ENCODE data around the gene DERA. TPM values are rescaled to one million over a fixed set of nuclear protein-coding genes. Genes with fewer than 3 reads are reported as not detected.

Gene DERA
- total and polyA plus RNA-seq, 9 of the 15 experiments (the other 6 are each of a cell fraction or from before 2014, with no cell fraction given) = 5.5 to 15.5 (median 7.8) TPM

DNA sequence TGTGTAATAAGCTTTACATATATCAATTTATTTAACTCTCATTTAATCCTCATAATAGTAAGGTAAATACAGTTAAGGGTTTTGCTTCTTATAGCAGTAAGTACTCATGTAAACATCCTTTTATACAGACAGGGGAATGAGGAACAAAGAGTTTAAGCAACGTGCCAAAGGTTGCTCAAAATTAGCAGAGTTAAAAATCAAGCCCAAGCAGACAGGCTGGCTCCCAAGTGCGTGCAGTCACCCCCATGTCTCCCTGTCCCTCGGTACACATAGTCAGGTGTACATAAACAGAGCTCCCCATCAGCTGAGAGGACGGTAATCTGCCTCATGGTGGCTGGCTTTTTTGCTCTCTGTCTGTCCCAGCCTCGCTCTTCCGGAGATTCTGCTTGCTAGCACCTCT, 126.4 kb downstream of the DERA start:
- Histone ChIP-seq H4K20me1 (replicated peaks; ENCODE audit: control insufficient read depth, insufficient read depth, low read length) (no peaks in the 10 kb centered on the region), H3K4me1 (replicated peaks in 1 of 2; ENCODE audit: control insufficient read depth in 2 of 2, insufficient read depth in 2 of 2, low read length in 2 of 2) (no peaks in the 10 kb centered on the region), H3K9me3 (replicated peaks; ENCODE audit: control insufficient read depth, insufficient read depth, low read depth, low read length) (no peaks in the 10 kb centered on the region), H3K36me3 (ENCODE audit: control insufficient read depth, insufficient read depth, low read length) (no peaks in the 10 kb centered on the region), H3K4me3 (no peak overlapping the region), H2AFZ (ENCODE audit: low read depth, low read length) (no peak overlapping the region), H3K79me2 (ENCODE audit: control insufficient read depth, insufficient read depth, low read length) (no peaks in the 10 kb centered on the region), H3K27ac (ENCODE audit: extremely low read depth, low read depth, low read length) (no peak overlapping the region), H3K27me3 (ENCODE audit: control insufficient read depth in 2 of 2, insufficient read depth in 2 of 2, low read length in 2 of 2) (no peaks in the 10 kb centered on the region), H3K9ac (ENCODE audit: insufficient read depth in 1 of 2, low read depth in 2 of 2, low read length in 2 of 2) (no peak overlapping the region), H3K4me2 (ENCODE audit: insufficient read depth, low read length) (no peak overlapping the region), H3K9me1 (ENCODE audit: control insufficient read depth, insufficient read depth, low read length) (no peaks in the 10 kb centered on the region)
- FAIRE-seq (no peak), DNase-seq (ENCODE audit: extremely low read depth in 1 of 4, low spot score in 3 of 4) (no peak), ATAC-seq (no peak)
- ChIA-PET POLR2A (no interaction called here), CTCF (ENCODE audit: low intra/inter-chr PET ratio) (no interaction called here)
- intact Hi-C loops (cut with micrococcal nuclease) = no loop called here
- 3% methylated on average over 6 of the region's 6 CpGs for WGBS (ENCODE audit: insufficient coverage, low coverage, missing lambda C conversion rate)
- in situ Hi-C loops (cut with MboI) = no loop called here
- BruUV-seq (replicated peaks) = no TSS peak
- TF ChIP-seq RCOR1 (IDR thresholded peaks at IDR 0.05; ENCODE audit: borderline replicate concordance in 1 of 2, low read depth in 2 of 2, low read length in 2 of 2) (no peak), ZMIZ1 (IDR thresholded peaks at IDR 0.05; ENCODE audit: low read depth in 2 of 2, low read length in 2 of 2) (no peak), CHD1 (IDR thresholded peaks at IDR 0.05; ENCODE audit: low read length) (no peak), MCM2 (IDR thresholded peaks at IDR 0.05; ENCODE audit: low read depth) (no peak), SMARCA5 (IDR thresholded peaks at IDR 0.05) (no peak), HDAC6 (IDR thresholded peaks at IDR 0.05; ENCODE audit: low read depth, low read length) (no peak), KDM1A (IDR thresholded peaks at IDR 0.05) (no peak), ZNF668 (CRISPR knock-in tag; IDR thresholded peaks at IDR 0.05) (no peak), HDAC2 (IDR thresholded peaks at IDR 0.05) (no peak)
- TF ChIP-seq, protein P1, sequence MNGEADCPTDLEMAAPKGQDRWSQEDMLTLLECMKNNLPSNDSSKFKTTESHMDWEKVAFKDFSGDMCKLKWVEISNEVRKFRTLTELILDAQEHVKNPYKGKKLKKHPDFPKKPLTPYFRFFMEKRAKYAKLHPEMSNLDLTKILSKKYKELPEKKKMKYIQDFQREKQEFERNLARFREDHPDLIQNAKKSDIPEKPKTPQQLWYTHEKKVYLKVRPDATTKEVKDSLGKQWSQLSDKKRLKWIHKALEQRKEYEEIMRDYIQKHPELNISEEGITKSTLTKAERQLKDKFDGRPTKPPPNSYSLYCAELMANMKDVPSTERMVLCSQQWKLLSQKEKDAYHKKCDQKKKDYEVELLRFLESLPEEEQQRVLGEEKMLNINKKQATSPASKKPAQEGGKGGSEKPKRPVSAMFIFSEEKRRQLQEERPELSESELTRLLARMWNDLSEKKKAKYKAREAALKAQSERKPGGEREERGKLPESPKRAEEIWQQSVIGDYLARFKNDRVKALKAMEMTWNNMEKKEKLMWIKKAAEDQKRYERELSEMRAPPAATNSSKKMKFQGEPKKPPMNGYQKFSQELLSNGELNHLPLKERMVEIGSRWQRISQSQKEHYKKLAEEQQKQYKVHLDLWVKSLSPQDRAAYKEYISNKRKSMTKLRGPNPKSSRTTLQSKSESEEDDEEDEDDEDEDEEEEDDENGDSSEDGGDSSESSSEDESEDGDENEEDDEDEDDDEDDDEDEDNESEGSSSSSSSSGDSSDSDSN (IDR thresholded peaks at IDR 0.05; ENCODE audit: borderline replicate concordance in 1 of 2, low read depth in 2 of 2, low read length in 2 of 2) = no peak
- TF ChIP-seq, protein P2, sequence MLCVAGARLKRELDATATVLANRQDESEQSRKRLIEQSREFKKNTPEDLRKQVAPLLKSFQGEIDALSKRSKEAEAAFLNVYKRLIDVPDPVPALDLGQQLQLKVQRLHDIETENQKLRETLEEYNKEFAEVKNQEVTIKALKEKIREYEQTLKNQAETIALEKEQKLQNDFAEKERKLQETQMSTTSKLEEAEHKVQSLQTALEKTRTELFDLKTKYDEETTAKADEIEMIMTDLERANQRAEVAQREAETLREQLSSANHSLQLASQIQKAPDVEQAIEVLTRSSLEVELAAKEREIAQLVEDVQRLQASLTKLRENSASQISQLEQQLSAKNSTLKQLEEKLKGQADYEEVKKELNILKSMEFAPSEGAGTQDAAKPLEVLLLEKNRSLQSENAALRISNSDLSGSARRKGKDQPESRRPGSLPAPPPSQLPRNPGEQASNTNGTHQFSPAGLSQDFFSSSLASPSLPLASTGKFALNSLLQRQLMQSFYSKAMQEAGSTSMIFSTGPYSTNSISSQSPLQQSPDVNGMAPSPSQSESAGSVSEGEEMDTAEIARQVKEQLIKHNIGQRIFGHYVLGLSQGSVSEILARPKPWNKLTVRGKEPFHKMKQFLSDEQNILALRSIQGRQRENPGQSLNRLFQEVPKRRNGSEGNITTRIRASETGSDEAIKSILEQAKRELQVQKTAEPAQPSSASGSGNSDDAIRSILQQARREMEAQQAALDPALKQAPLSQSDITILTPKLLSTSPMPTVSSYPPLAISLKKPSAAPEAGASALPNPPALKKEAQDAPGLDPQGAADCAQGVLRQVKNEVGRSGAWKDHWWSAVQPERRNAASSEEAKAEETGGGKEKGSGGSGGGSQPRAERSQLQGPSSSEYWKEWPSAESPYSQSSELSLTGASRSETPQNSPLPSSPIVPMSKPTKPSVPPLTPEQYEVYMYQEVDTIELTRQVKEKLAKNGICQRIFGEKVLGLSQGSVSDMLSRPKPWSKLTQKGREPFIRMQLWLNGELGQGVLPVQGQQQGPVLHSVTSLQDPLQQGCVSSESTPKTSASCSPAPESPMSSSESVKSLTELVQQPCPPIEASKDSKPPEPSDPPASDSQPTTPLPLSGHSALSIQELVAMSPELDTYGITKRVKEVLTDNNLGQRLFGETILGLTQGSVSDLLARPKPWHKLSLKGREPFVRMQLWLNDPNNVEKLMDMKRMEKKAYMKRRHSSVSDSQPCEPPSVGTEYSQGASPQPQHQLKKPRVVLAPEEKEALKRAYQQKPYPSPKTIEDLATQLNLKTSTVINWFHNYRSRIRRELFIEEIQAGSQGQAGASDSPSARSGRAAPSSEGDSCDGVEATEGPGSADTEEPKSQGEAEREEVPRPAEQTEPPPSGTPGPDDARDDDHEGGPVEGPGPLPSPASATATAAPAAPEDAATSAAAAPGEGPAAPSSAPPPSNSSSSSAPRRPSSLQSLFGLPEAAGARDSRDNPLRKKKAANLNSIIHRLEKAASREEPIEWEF (CRISPR knock-in tag; IDR thresholded peaks at IDR 0.05) = no peak

All from K562 (cell line).